SW480 (cell line): ENCODE data around the gene CMTR2.
"Not testable (repeated sequence)": the region's sequence is repeated elsewhere in the genome, so short reads cannot be mapped to it uniquely, and the experiment has no call there.

Source experiments
- DNase-seq: peaks from one replicate; pipeline ENCODE4 v3.0.0-alpha.2; 2016; ENCODE audit warnings: low spot score

Gene CMTR2

DNA sequence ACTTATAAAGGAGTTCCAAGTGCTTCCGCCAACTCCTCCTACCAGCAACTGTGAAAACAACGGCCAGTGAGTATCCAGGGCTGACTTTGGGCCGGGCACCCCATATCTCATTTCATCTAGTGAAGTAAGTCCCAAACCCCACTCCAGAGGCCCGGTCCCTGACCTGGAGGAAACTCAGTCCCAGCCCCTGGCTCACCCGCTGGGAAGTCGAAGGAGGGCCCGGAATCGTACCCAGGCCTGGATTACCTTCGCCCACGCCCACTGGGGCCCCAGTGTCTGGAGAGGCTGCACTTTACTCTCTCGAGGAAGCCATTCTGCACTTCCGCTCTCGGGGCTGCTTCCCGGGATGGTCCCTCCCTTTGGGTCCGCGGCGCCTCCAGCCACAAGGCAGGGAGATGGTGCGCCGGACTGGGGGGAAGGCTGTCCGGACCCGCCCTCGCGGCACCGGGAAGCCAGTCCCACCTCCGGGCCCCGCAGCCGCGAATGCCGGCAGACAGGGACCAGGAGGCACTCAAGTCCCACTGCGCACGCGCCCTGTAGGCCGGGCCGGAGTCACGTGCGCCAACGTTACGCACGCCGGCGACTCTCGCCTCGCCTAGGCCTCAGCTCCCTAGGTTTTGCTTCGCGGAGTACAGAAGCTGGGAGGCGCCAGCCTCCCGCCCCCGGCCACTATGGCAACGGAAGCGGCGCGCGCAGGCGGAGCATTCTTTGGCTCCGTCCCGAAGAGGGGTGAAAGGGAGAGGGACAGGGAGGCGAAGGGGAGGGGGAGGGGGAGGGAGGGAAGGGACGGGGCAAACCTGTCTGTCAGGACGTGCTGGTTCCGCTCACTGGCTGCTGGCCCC is at the start of gene CMTR2:
Gene CMTR2 (minus strand): TSS at position 513 of the 842 bp plus-strand sequence. CDS start 3,482 bp downstream, outside the sequence.
- peak; percentile 97 for DNase-seq

DNA sequence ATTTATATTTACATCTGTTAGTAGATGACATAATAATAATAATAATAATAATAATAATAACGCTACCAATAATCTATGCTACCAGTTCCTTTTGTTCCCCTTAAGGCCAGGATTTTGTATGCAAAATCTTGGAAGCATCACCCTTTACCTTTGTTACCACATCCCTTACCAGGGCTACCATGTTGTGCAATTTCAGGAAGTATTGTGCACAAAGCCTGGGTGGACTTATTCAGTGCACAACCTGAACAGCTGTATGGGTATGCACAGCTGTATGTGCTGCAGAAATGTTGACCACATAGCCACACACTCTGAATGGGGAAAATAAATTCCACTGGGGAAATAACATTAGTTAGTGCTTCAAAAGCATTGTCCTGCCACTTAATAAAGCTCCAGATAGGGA is 49.4 kb upstream of the CMTR2 start:
- peak; percentile 30 for DNase-seq

DNA sequence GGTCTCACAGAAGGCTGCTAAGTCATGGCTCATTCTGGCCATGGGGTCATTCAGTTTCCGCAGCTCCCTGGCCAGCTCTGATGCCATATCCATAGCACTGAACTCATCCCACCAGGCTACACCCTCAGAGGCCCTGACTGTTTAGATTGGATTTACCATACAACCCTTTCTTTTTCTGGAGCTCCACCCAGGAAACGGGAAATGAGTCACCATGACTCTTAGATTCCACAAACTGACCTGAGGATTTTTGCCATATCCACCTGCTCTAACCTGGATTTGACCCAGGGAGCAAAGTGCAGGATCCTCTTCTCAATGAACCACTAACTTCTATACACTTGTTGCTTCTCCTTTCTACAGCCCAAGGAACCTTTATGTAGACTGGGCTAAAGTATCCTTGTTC is 49.0 kb upstream of the CMTR2 start:
- DNase-seq = peak; percentile 94

DNA sequence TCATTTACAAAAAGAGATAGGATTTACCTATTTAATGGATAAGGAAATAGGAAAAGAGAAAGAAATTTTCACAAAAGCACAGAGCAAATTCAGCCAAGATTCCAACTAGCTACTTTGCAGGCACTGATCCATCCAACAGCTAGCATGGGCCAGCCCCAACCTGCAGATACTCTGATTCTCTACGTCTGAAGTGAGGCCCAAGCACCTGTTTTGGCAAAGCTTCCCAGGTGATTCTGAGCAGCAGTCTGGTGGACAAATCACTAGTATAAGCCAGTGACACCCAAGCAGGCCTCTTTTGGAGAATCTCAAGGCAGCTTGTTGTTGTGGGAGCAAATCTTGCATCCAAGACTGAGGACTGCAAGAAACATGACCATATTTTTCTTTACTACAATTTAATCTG is 48.4 kb upstream of the CMTR2 start:
- DNase-seq = peak; percentile 39

- DNase-seq = no peak
Observed at GRCh38 chr16:71328151-71328550, 38.9 kb upstream of the CMTR2 start.

- no peak for DNase-seq
Observed at GRCh38 chr16:71327720-71328119, 38.5 kb upstream of the CMTR2 start.

- DNase-seq = no peak
Observed at GRCh38 chr16:71319999-71320398, 30.8 kb upstream of the CMTR2 start.

- no peak for DNase-seq
Observed at GRCh38 chr16:71315269-71315668, 26.1 kb upstream of the CMTR2 start.

DNA sequence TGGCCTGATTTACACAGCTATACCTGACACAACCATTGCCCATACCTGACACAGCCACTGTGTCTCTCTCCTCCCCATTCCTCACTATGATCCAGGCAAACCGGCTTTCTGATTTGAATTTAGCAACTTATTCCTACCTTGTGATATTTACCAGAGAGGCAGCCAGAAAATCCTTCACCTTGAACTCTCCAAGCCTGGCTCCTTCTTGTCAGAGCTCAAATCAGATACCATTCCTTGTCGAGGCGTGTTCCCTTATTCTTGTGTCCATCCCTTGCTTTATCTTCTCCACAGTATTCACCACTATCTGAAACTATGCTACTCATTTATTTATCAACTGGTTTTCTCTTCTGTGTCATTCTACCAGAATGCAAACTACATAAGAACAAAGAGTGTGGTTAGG is 24.4 kb upstream of the CMTR2 start:
- DNase-seq = not testable (repeated sequence)

DNA sequence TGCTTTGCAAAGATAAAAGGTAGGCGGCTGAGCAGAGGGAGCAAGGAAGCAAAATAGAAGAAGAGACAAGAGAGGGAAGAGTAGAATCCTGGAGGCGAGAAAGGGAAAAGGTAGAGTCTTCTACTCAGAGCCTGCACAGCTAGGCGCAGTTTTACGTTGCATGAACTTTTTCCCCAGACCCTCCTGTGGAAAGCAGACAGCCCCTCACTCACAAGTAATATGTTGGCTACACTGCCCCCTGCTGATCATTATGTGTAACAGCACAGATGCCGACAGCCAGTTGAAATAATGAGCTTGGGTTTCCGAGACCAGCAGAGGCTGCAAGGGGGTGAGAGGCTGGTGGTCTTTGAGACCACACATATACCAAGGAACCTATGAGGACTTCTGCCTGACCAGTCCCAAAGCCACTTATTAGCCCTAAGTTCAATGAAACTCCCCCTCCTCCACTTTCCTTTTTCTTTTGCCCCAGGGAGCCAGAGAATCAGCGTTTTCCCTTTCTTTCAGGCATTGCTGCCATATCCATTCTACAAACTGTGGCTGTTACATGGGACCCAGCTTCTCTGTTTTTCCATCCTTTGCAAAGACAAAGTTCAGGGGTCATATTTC is 22.5 kb upstream of the CMTR2 start:
- DNase-seq = no peak

- peak; percentile 43 for DNase-seq
Observed at GRCh38 chr16:71303938-71304337, 14.7 kb upstream of the CMTR2 start.

DNA sequence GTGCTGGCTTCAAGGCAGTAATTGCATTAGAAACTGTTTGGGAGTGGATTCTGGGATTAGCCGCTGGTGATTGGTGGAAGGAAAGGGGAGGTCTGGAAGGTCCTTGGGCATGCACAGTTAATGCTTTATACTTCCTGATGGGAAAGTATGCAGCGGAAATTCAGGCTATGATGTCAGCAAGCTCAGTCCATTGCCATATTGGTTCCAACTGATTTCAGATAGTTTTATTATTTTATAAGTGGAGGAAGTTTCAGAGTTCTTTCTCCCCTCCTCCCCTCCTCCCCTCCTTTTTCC is 8.1 kb upstream of the CMTR2 start:
- no peak for DNase-seq

- peak; percentile 53 for DNase-seq
Observed at GRCh38 chr16:71296584-71297340, 7.6 kb upstream of the CMTR2 start.

DNA sequence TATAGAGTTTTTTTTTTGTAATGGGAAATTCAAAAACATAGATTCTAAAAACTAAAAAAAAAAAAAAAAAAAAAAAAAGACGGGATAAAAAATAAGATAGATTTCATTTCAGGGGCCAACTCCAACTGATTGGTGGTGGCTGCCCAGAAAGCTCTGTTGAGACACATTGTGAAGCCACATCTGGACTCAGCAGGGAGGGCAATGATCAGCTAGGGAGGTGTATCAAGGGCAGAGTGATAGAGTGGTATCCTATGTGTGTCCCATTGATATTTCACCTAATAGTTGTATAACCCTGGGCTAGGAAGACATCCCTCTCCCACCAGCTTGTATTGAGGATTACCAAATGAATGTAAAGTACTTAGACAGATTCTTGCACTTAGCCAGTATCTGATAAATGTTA is 6.7 kb upstream of the CMTR2 start:
- no peak for DNase-seq

- DNase-seq = no peak
Observed at GRCh38 chr16:71293919-71294318, 4.7 kb upstream of the CMTR2 start.

- not testable (repeated sequence) for DNase-seq
Observed at GRCh38 chr16:71292095-71292494, 2.9 kb upstream of the CMTR2 start.

- DNase-seq = no peak
Observed at GRCh38 chr16:71289732-71290062, 495 bp upstream of the CMTR2 start.

DNA sequence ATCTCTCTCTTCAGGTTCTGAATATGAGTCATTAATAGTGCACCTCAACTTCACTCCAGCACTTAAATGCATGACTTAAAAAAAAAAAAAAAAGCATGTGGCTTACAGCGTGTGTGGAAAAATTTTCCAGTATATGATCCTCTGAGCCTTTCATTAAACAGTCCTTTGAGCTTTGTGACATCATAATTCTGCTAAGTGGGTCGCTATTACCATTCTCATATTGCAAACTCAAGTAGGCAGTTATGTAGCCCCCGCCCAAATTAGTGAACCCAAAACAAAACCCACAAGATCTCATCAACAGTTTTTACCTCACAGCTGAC is 672 bp downstream of the CMTR2 start:
- peak; percentile 32 for DNase-seq

DNA sequence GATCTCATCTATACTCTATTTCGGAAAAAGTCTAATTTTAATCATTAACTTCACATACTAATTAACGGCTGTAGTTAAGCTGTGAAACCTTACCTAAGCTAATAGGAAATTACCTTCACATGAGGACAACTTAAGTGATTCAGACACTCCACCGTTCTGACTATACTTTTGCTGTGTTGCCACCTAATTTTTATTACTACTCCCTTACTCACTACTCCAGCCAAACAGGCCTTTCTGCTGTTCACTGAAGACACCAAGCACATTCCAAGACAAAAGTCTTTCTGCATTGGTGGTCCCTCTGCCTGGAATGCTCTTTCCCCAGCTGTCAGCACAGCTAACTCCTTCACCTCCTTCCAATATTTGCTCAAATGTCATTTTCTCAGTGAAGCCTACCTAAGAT is 1.3 kb downstream of the CMTR2 start:
- DNase-seq = no peak

DNA sequence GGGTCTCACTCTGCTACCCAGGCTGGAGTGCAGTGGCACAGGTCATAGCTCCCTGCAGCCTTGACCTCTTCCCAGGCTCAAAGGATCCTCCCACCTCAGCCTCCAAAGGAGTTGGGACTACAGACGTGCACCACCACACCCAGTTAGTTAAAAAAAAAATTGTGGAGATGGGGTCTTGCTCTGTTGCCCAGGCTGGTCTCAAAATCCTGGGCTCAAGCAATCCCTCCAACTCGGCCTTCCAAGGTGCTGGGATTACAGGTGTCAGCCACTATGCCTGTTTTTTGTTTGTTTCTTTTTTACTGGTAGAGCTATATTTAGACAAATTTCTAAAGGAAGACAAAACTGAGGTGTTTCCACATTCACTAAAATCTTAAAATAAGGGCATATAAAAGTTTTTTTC is 1.7 kb downstream of the CMTR2 start:
- no peak for DNase-seq

GRCh38 chr16:71283612-71284011 is 5.6 kb downstream of the CMTR2 start:
- no peak for DNase-seq

GRCh38 chr16:71282943-71283342 is 6.3 kb downstream of the CMTR2 start:
- no peak for DNase-seq

DNA sequence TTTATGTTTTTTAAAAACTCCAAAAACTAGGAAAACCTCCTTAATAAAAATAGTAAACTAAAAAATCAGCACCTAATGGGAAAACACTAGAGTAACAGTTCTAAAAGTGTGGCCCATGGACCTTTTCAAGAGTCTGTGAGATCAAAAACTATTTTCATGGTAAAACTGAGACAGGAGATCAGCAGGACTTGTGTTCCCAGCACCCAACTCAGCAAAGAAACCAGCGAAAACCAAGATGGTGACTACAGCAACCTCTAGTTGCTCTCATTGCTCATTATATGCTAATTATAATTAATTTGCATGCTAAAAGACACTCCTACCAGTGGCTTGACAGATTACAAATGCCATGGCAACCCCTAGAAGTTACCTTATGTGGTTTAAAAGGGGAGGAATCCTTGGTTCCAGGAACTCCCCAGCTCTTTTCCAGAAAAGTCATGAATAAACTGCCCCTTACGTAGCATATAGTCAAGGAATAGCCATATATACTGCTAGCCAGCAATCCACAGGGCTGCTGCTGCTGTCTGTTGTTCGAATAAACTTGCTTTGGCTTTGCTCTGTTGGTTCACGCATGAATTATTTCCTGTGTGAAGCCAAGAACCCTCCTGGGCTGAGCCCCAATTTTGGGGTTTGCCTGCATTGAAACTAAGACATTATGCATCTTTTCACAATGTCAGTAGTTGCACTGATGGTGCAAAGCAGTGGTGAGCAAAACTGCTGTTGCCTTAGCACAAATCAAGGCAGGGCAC is 12.4 kb downstream of the CMTR2 start:
- DNase-seq = no peak
